COLO829 (cell line): Measurements from ENCODE around the gene ANGPTL7.
"Not testable (repeated sequence)": the region's sequence is repeated elsewhere in the genome, so short reads cannot be mapped to it uniquely, and the experiment has no call there.

Experiments used
- DNase-seq: peaks from one replicate; pipeline ENCODE4 v3.0.0; 2012; ENCODE audit warnings: low spot score

ANGPTL7 gene

GRCh38 chr1:11170102-11170501 is 19.1 kb upstream of the ANGPTL7 start:
- DNase-seq = no peak

- peak; percentile 68 for DNase-seq
Observed at GRCh38 chr1:11174261-11174942, 14.8 kb upstream of the ANGPTL7 start.

GRCh38 chr1:11175461-11175860 is 13.7 kb upstream of the ANGPTL7 start:
- no peak for DNase-seq

- DNase-seq = no peak
Observed at GRCh38 chr1:11176081-11176706, 13.0 kb upstream of the ANGPTL7 start.

GRCh38 chr1:11178021-11179015 is 10.8 kb upstream of the ANGPTL7 start:
- DNase-seq = no peak

- no peak for DNase-seq
Observed at GRCh38 chr1:11179125-11179524, 10.0 kb upstream of the ANGPTL7 start.

GRCh38 chr1:11179749-11180148 is 9.4 kb upstream of the ANGPTL7 start:
- DNase-seq = not testable (repeated sequence)

GRCh38 chr1:11180342-11180744 is 8.8 kb upstream of the ANGPTL7 start:
- DNase-seq = no peak

- DNase-seq = no peak
Observed at GRCh38 chr1:11182884-11183283, 6.3 kb upstream of the ANGPTL7 start.

GRCh38 chr1:11184973-11185372 is 4.2 kb upstream of the ANGPTL7 start:
- DNase-seq = no peak

GRCh38 chr1:11187000-11187399 is 2.2 kb upstream of the ANGPTL7 start:
- no peak for DNase-seq

- DNase-seq = no peak
Observed at GRCh38 chr1:11187494-11187893, 1.7 kb upstream of the ANGPTL7 start.

- DNase-seq = peak; percentile 87
Observed at GRCh38 chr1:11187931-11188330, 1.2 kb upstream of the ANGPTL7 start.

- peak; percentile 53 for DNase-seq
Observed at GRCh38 chr1:11188381-11188780, 774 bp upstream of the ANGPTL7 start.

- no peak for DNase-seq
Observed at GRCh38 chr1:11193376-11193775, 4.2 kb downstream of the ANGPTL7 start.

GRCh38 chr1:11194407-11195176 is 5.4 kb downstream of the ANGPTL7 start:
- DNase-seq = no peak

- no peak for DNase-seq
Observed at GRCh38 chr1:11196945-11197344, 7.8 kb downstream of the ANGPTL7 start.

GRCh38 chr1:11197359-11197758 is 8.2 kb downstream of the ANGPTL7 start:
- no peak for DNase-seq

GRCh38 chr1:11198257-11198656 is 9.1 kb downstream of the ANGPTL7 start:
- DNase-seq = peak; percentile 85

GRCh38 chr1:11198851-11199594 is 9.9 kb downstream of the ANGPTL7 start:
- no peak for DNase-seq
